Mesendoderm (in vitro differentiated cells): ENCODE results near the gene PPIA.

ENCODE experiments used
- DNase-seq: peaks from one replicate; pipeline ENCODE4 v3.0.0; 2013
- H2AK5ac ChIP-seq: 2 replicates; pipeline ENCODE4 v1.6.1; 2013; ENCODE audit warnings: low read length, inconsistent platforms
- H2BK120ac ChIP-seq: 2 replicates; pipeline ENCODE4 v1.6.1; 2013; ENCODE audit warnings: low read depth, mild to moderate bottlenecking, low read length, moderate library complexity, mixed read lengths
- H2BK15ac ChIP-seq: replicated peaks from 2 replicates; pipeline ENCODE4 v1.6.1; 2013; ENCODE audit warnings: low read depth, mild to moderate bottlenecking, moderate library complexity
- H2BK5ac ChIP-seq: 2 replicates; pipeline ENCODE4 v1.6.1; 2013; ENCODE audit warnings: low read length, inconsistent platforms
- H3K18ac ChIP-seq: 2 replicates; pipeline ENCODE4 v1.6.1; 2013; ENCODE audit warnings: mild to moderate bottlenecking, low read length, mixed read lengths
- H3K23ac ChIP-seq: one replicate; pipeline ENCODE4 v1.6.1; 2013; ENCODE audit warnings: low read length
- H3K27ac ChIP-seq: 2 replicates; pipeline ENCODE4 v1.5.1; 2013; ENCODE audit warnings: low read depth, mild to moderate bottlenecking, inconsistent platforms, low read length, moderate library complexity
- H3K27me3 ChIP-seq: 2 replicates; pipeline ENCODE4 v1.6.1; 2013; ENCODE audit warnings: low read length, control low read depth, mild to moderate bottlenecking, inconsistent platforms; ENCODE audit not compliant: insufficient read depth, poor library complexity
- H3K36me3 ChIP-seq: 2 replicates; pipeline ENCODE4 v1.6.1; 2013; ENCODE audit warnings: low read length, inconsistent platforms; ENCODE audit not compliant: control insufficient read depth, insufficient read depth
- H3K4ac ChIP-seq: one replicate; pipeline ENCODE4 v1.6.1; 2013; ENCODE audit warnings: low read depth, mild to moderate bottlenecking, low read length, moderate library complexity
- H3K4me1 ChIP-seq: 2 replicates; pipeline ENCODE4 v1.6.1; 2013; ENCODE audit warnings: low read depth, low read length, inconsistent platforms; ENCODE audit not compliant: control insufficient read depth
- H3K4me2 ChIP-seq: 2 replicates; pipeline ENCODE4 v1.6.1; 2013; ENCODE audit warnings: low read length
- H3K4me3 ChIP-seq: 2 replicates; pipeline ENCODE4 v1.5.1; 2013; ENCODE audit warnings: mild to moderate bottlenecking, low read length
- H3K56ac ChIP-seq: one replicate; pipeline ENCODE4 v1.6.1; 2013; ENCODE audit warnings: low read length
- H3K79me1 ChIP-seq: 2 replicates; pipeline ENCODE4 v1.6.1; 2013; ENCODE audit warnings: low read length, inconsistent platforms
- H3K79me2 ChIP-seq: 2 replicates; pipeline ENCODE4 v1.6.1; 2013; ENCODE audit warnings: mild to moderate bottlenecking, low read length; ENCODE audit not compliant: control insufficient read depth, insufficient read depth
- H3K9ac ChIP-seq: 2 replicates; pipeline ENCODE4 v1.6.1; 2013; ENCODE audit warnings: low read length, inconsistent platforms
- H4K5ac ChIP-seq: one replicate; pipeline ENCODE4 v1.6.1; 2013; ENCODE audit warnings: low read length
- H4K8ac ChIP-seq: one replicate; pipeline ENCODE4 v1.6.1; 2013; ENCODE audit warnings: low read depth, mild to moderate bottlenecking, control low read depth, low read length, moderate library complexity
- WGBS: extraction: QIAGEN DNeasy Blood & Tissue Kit; methylation state at CpG from one replicate; pipeline ENCODE4 v1.1.7; 2013; ENCODE audit warnings: low lambda C conversion rate, missing lambda C conversion rate; ENCODE audit not compliant: insufficient coverage; ENCODE audit errors: extremely low coverage; 5-methylcytosine and 5-hydroxymethylcytosine counted together

Gene PPIA

GRCh38 chr7:44766416-44766801 lies 30.1 kb upstream of the PPIA start:
- Histone ChIP-seq H3K56ac (no peak overlapping the region), H3K79me2 (no peaks in the 10 kb centered on the region), H3K4ac (no peak overlapping the region), H2BK15ac (no peak overlapping the region), H3K4me3 (no peak overlapping the region), H3K27me3 (no peaks in the 10 kb centered on the region), H3K9ac (no peak overlapping the region), H3K27ac (no peak overlapping the region), H3K4me1 (no peaks in the 10 kb centered on the region), H3K18ac (no peak overlapping the region), H4K8ac (no peak overlapping the region), H2AK5ac (no peak overlapping the region), H3K79me1 (no peaks in the 10 kb centered on the region), H3K23ac (no peak overlapping the region), H2BK5ac (no peak overlapping the region), H4K5ac (no peak overlapping the region), H3K4me2 (no peak overlapping the region), H3K36me3 (peaks cover 12% of the 10 kb centered on the region), H2BK120ac (no peak overlapping the region)
- WGBS, result no CpG with 5 or more reads among the region's 11 CpGs
- DNase-seq, result no peak

DNA sequence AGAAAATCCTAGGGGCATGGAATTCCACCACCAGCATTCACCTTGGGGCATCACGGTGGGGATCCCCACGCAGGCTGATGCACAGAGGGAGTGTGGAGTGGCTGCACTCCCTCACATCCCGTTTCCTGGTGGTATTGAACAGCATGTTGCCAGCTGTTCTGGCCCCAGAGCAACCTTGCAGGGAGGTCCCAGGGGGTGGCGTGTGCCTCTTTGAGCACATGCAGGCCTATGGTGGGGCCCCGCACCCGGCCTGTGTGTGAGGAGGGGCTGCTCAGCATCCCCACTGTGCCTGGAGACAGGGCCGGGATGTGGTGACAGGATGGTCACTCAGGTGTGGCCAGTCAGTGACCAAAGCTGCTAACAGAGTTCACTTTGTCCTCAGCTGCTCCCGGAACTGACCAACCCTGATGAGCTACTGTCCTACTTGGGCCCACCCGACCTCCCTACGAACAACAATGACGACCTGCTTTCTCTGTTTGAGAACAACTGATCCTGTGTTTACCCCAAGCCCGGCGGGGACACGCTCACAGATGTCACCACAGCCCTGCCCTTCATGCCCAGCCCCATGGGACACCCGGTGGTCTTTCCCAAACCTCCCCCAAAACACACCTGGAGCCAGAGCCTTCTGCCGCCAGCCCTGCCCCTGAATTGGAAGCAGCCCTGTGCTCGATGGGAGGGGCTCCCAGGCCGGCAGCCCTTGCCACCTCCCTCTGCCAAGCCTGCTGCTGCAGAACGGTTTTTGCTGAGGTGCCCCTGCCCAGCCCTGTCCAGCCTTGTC lies 29.2 kb upstream of the PPIA start:
- Histone ChIP-seq H3K79me1 (no peaks in the 10 kb centered on the region), H4K5ac (no peak overlapping the region), H2BK5ac (no peak overlapping the region), H2BK15ac (no peak overlapping the region), H3K4me1 (no peaks in the 10 kb centered on the region), H3K27me3 (no peaks in the 10 kb centered on the region), H4K8ac (no peak overlapping the region), H2BK120ac (no peak overlapping the region), H3K18ac (no peak overlapping the region), H2AK5ac (no peak overlapping the region), H3K56ac (no peak overlapping the region), H3K23ac (no peak overlapping the region), H3K4ac (no peak overlapping the region), H3K9ac (no peak overlapping the region), H3K79me2 (no peaks in the 10 kb centered on the region), H3K4me3 (no peak overlapping the region), H3K27ac (no peak overlapping the region), H3K4me2 (no peak overlapping the region), H3K36me3 (peaks cover 12% of the 10 kb centered on the region)
- no CpG with 5 or more reads among the region's 19 CpGs for WGBS
- DNase-seq, result no peak

DNA sequence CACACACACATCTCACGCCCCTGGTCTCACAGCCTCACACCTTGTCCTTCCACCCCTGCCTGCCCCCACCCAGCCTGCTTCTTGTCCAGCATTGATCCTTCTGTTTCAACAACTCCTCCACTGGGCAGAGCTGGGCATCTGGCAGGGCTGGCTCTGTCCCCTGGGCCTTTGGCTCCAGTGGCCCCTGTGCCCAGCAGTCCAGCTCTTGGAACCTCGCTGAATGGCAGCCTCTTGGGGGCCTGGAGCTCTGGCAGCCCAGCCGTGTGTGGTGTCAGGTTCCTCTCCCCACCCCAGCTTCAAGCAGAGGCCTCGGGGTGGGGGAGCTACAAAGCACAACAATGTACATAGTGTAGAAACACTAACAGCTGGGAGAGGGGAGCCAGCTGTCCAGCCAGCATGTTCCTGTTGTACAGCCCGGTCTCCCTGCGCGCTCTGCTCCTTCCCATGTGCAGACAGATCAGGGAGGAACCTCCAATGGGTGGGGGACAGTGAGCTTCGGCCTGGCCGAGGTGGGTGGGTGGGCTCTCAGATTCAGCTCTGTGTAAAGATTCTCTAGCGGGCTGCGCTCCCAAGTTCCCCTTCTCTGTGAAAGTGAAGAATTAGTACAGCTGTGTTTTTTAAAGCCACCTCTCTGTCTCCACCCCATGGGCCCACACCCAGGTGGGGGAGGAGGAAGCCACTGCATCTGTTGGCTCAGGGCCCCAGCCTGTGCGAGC lies 28.4 kb upstream of the PPIA start:
- H3K27me3 ChIP-seq, result no peaks in the 10 kb centered on the region
- H3K4me2 ChIP-seq, result no peak overlapping the region
- H3K23ac ChIP-seq, result no peak overlapping the region
- H2AK5ac ChIP-seq, result no peak overlapping the region
- H3K4ac ChIP-seq, result no peak overlapping the region
- no peak overlapping the region for H3K18ac ChIP-seq
- no peak overlapping the region for H3K56ac ChIP-seq
- no peak overlapping the region for H2BK15ac ChIP-seq
- no peak overlapping the region for H2BK120ac ChIP-seq
- peaks cover 12% of the 10 kb centered on the region for H3K36me3 ChIP-seq
- DNase-seq, result no peak
- H3K79me1 ChIP-seq, result no peaks in the 10 kb centered on the region
- no peak overlapping the region for H2BK5ac ChIP-seq
- H3K4me3 ChIP-seq, result no peak overlapping the region
- no peak overlapping the region for H3K27ac ChIP-seq
- H4K8ac ChIP-seq, result no peak overlapping the region
- H3K79me2 ChIP-seq, result no peaks in the 10 kb centered on the region
- H4K5ac ChIP-seq, result no peak overlapping the region
- H3K9ac ChIP-seq, result no peak overlapping the region
- WGBS, result no CpG with 5 or more reads among the region's 12 CpGs
- no peaks in the 10 kb centered on the region for H3K4me1 ChIP-seq

DNA sequence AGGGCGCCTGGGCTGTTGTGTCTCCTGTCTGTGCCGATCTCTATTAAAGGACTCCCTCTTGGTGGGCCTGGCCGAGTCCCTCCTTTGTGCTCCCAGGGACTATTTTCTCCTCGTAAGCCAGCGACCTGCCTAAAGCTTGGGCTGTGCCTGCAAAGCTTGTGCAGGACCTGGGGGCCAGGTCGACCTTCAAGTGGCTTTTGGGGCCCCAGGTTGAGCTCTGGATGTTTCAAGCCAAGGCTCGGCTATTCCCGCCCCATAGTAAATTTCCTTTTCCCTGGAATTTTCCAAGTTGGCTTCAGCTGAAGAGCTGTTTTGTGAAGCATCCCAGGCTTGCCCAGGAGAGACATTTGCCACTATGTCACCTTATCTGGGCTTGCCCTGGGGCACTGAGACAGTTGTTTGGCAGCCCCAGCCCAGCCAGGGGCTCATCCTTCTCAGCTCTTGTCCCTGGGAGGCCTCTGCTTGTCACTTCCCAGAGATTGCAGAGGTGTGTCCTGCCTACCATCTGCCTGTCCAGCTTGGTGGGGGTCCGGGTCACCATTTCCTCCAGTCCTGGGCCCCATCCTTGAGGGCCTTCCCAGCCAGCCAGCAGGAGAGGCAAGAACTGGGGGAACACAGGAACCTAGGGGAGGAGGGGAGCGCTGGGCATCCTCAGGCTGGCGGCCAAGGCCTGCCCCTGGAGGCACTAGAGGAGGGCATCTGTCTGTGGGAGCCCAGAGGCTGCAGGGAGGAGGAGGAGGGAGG lies 27.7 kb upstream of the PPIA start:
- no peak overlapping the region for H2BK120ac ChIP-seq
- no peak overlapping the region for H2AK5ac ChIP-seq
- no peak overlapping the region for H3K4ac ChIP-seq
- H2BK5ac ChIP-seq, result no peak overlapping the region
- H3K4me2 ChIP-seq, result no peak overlapping the region
- peak; percentile 35 for DNase-seq
- H3K23ac ChIP-seq, result no peak overlapping the region
- peaks cover 12% of the 10 kb centered on the region for H3K36me3 ChIP-seq
- H3K27ac ChIP-seq, result no peak overlapping the region
- no peak overlapping the region for H3K4me3 ChIP-seq
- H3K27me3 ChIP-seq, result no peaks in the 10 kb centered on the region
- no peaks in the 10 kb centered on the region for H3K4me1 ChIP-seq
- no peaks in the 10 kb centered on the region for H3K79me2 ChIP-seq
- H4K8ac ChIP-seq, result no peak overlapping the region
- H3K18ac ChIP-seq, result no peak overlapping the region
- H3K79me1 ChIP-seq, result no peaks in the 10 kb centered on the region
- H4K5ac ChIP-seq, result no peak overlapping the region
- no peak overlapping the region for H3K56ac ChIP-seq
- no peak overlapping the region for H2BK15ac ChIP-seq
- WGBS, result no CpG with 5 or more reads among the region's 11 CpGs
- no peak overlapping the region for H3K9ac ChIP-seq

GRCh38 chr7:44769376-44769775 lies 27.1 kb upstream of the PPIA start:
- WGBS, result no CpG with 5 or more reads among the region's 8 CpGs
- H3K27ac ChIP-seq, result no peak overlapping the region

More at GRCh38 chr7:44769376-44769775, 27.1 kb upstream of the PPIA start:
- H2AK5ac ChIP-seq, result no peak overlapping the region
- H3K56ac ChIP-seq, result no peak overlapping the region
- peaks cover 12% of the 10 kb centered on the region for H3K36me3 ChIP-seq
- no peak overlapping the region for H4K5ac ChIP-seq
- no peak for DNase-seq
- H2BK5ac ChIP-seq, result no peak overlapping the region
- no peaks in the 10 kb centered on the region for H3K79me1 ChIP-seq
- H3K4me3 ChIP-seq, result no peak overlapping the region
- no peaks in the 10 kb centered on the region for H3K4me1 ChIP-seq
- no peak overlapping the region for H3K23ac ChIP-seq
- no peak overlapping the region for H3K4ac ChIP-seq
- no peak overlapping the region for H2BK120ac ChIP-seq
- no peak overlapping the region for H3K18ac ChIP-seq
- no peak overlapping the region for H4K8ac ChIP-seq
- no peak overlapping the region for H3K4me2 ChIP-seq
- H3K79me2 ChIP-seq, result no peaks in the 10 kb centered on the region
- H3K9ac ChIP-seq, result no peak overlapping the region
- H3K27me3 ChIP-seq, result no peaks in the 10 kb centered on the region
- H2BK15ac ChIP-seq, result no peak overlapping the region
